IMR-90 (cell line): Measurements from ENCODE around the gene GRAMD1A. TPM values are rescaled to one million over a fixed set of nuclear protein-coding genes. Genes with fewer than 3 reads are reported as not detected.

Experiments
- ATAC-seq: fragments of 200-7000 bp; cut with Tn5 transposase; 2 replicates; pipeline ENCODE4 v1.9.1; 2020; ENCODE audit warnings: low read depth, mild to moderate bottlenecking, moderate library complexity
- BruUV-seq: library from RNA; stranded (reverse); fragments of 400-500 nt; replicated peaks from 2 replicates; lab custom pipeline; 2021; lab: Mats Ljungman, UMichigan
- CTCF ChIA-PET: fragments of 300-600 bp; formaldehyde crosslinking; extraction: SDS; loops from one replicate; lab custom pipeline; 2021; ENCODE audit warnings: antibody characterized with exemption; lab: Yijun Ruan, JAX
- POLR2A ChIA-PET: fragments of 300-600 bp; sonication (Branson Sonifier 250); formaldehyde crosslinking; loops from one replicate; lab custom pipeline; 2022; ENCODE audit warnings: antibody characterized with exemption; ENCODE audit not compliant: unreplicated experiment; lab: Charles Lee
- DNase-seq: peaks from one replicate; pipeline ENCODE4 v3.0.0; 2013
- H2AFZ ChIP-seq: replicated peaks from 2 replicates; pipeline ENCODE3; 2013; ENCODE audit warnings: low read length, mild to moderate bottlenecking; ENCODE audit not compliant: poor library complexity
- H2AK5ac ChIP-seq: 2 replicates; pipeline ENCODE4 v1.6.1; 2013; ENCODE audit warnings: low read depth, low read length, inconsistent platforms
- H2AK9ac ChIP-seq: replicated peaks from 2 replicates; pipeline ENCODE3; 2013; ENCODE audit warnings: mild to moderate bottlenecking, low read depth, low read length, moderate library complexity; ENCODE audit not compliant: poor library complexity
- H2BK120ac ChIP-seq: 2 replicates; pipeline ENCODE4 v1.6.1; 2013; ENCODE audit warnings: low read depth, low read length, inconsistent platforms
- H2BK15ac ChIP-seq: 3 replicates; pipeline ENCODE4 v1.6.1; 2013; ENCODE audit warnings: low read depth, low read length, inconsistent platforms
- H2BK20ac ChIP-seq: 2 replicates; pipeline ENCODE4 v1.6.1; 2013; ENCODE audit warnings: low read depth, mild to moderate bottlenecking, inconsistent platforms, low read length, moderate library complexity
- H2BK5ac ChIP-seq: 2 replicates; pipeline ENCODE4 v1.6.1; 2013; ENCODE audit warnings: mild to moderate bottlenecking, low read depth, low read length, inconsistent platforms; ENCODE audit not compliant: poor library complexity, severe bottlenecking
- H3K14ac ChIP-seq: replicated peaks from 2 replicates; pipeline ENCODE4 v1.6.1; 2013; ENCODE audit warnings: low read depth, low read length, inconsistent platforms
- H3K18ac ChIP-seq: 2 replicates; pipeline ENCODE4 v1.6.1; 2013; ENCODE audit warnings: low read depth, low read length, control low read depth
- H3K23ac ChIP-seq: 2 replicates; pipeline ENCODE4 v1.6.1; 2013; ENCODE audit warnings: low read depth, low read length, inconsistent platforms
- H3K27ac ChIP-seq: 2 replicates; pipeline ENCODE4 v1.5.1; 2013; ENCODE audit warnings: mild to moderate bottlenecking, control low read depth, low read length; ENCODE audit not compliant: insufficient read depth
- H3K27me3 ChIP-seq: 2 replicates; pipeline ENCODE4 v1.6.1; 2013; ENCODE audit warnings: low read length; ENCODE audit not compliant: control insufficient read depth, insufficient read depth
- H3K36me3 ChIP-seq: 2 replicates; pipeline ENCODE4 v1.6.1; 2013; ENCODE audit warnings: low read length, mixed read lengths; ENCODE audit not compliant: control insufficient read depth, insufficient read depth
- H3K4ac ChIP-seq: 2 replicates; pipeline ENCODE4 v1.6.1; 2013; ENCODE audit warnings: low read depth, low read length, inconsistent platforms
- H3K4me1 ChIP-seq: 2 replicates; pipeline ENCODE4 v1.6.1; 2013; ENCODE audit warnings: low read length, mixed read lengths; ENCODE audit not compliant: control insufficient read depth, insufficient read depth
- H3K4me2 ChIP-seq: 2 replicates; pipeline ENCODE4 v1.6.1; 2013; ENCODE audit warnings: low read depth, mild to moderate bottlenecking, control low read depth, low read length, moderate library complexity
- H3K4me3 ChIP-seq: 2 replicates; pipeline ENCODE4 v1.5.1; 2013; ENCODE audit warnings: low read depth, mild to moderate bottlenecking, control low read depth, low read length, moderate library complexity; ENCODE audit not compliant: insufficient read depth
- H3K56ac ChIP-seq: 2 replicates; pipeline ENCODE4 v1.6.1; 2013; ENCODE audit warnings: low read length, inconsistent platforms; ENCODE audit not compliant: insufficient read depth; ENCODE audit errors: extremely low read depth
- H3K79me1 ChIP-seq, 2 experiments: 2 replicates each; pipeline ENCODE4 v1.6.1; 2013; ENCODE audit warnings: low read length in 2 of 2, inconsistent platforms in 1 of 2, low read depth in 1 of 2
- H3K9ac ChIP-seq: 2 replicates; pipeline ENCODE4 v1.6.1; 2013; ENCODE audit warnings: low read depth, low read length, control low read depth
- H3K9me1 ChIP-seq: 2 replicates; pipeline ENCODE4 v1.6.1; 2013; ENCODE audit warnings: low read length, inconsistent platforms; ENCODE audit not compliant: insufficient read depth
- H3K9me3 ChIP-seq: 2 replicates; pipeline ENCODE4 v1.6.1; 2013; ENCODE audit warnings: low read length; ENCODE audit not compliant: control insufficient read depth, insufficient read depth
- H4K20me1 ChIP-seq: 2 replicates; pipeline ENCODE4 v1.6.1; 2013; ENCODE audit warnings: low read length, inconsistent platforms; ENCODE audit not compliant: insufficient read depth
- H4K5ac ChIP-seq: 2 replicates; pipeline ENCODE4 v1.6.1; 2013; ENCODE audit warnings: mild to moderate bottlenecking, low read depth, low read length, control low read depth
- H4K8ac ChIP-seq, 2 experiments: 2 replicates each; pipeline ENCODE4 v1.6.1; 2013; ENCODE audit warnings: low read depth in 2 of 2, low read length in 2 of 2, control low read depth in 1 of 2, inconsistent platforms in 1 of 2
- H4K91ac ChIP-seq: 2 replicates; pipeline ENCODE4 v1.6.1; 2013; ENCODE audit warnings: low read depth, low read length, inconsistent platforms; ENCODE audit not compliant: insufficient read depth
- BHLHE40 ChIP-seq: fragments of 150-350 bp; IDR thresholded peaks from 2 replicates; pipeline ENCODE4 v1.6.1; 2016; ENCODE audit warnings: mild to moderate bottlenecking, low read depth, low read length
- CEBPB ChIP-seq: IDR thresholded peaks from 2 replicates; pipeline ENCODE4 v1.6.1; 2012; ENCODE audit warnings: low read depth, low read length, improper control_type of control experiment
- CHD1 ChIP-seq: IDR thresholded peaks from 2 replicates; pipeline ENCODE4 v1.6.1; 2012; ENCODE audit warnings: low read depth, low read length, improper control_type of control experiment
- CTCF ChIP-seq: conservative IDR thresholded peaks from 2 replicates; pipeline ENCODE4 v1.5.1; 2012; ENCODE audit warnings: mild to moderate bottlenecking, low read depth, low read length, improper control_type of control experiment
- ELK1 ChIP-seq: fragments of 150-350 bp; IDR thresholded peaks from 2 replicates; pipeline ENCODE4 v1.6.1; 2016; ENCODE audit warnings: low read depth, mild to moderate bottlenecking, low read length, moderate library complexity, borderline replicate concordance
- FOS ChIP-seq: fragments of 150-350 bp; IDR thresholded peaks from 2 replicates; pipeline ENCODE4 v1.6.1; 2016; ENCODE audit warnings: low read depth, low read length
- MAFK ChIP-seq: IDR thresholded peaks from 2 replicates; pipeline ENCODE4 v1.6.1; 2012; ENCODE audit warnings: low read depth, low read length, improper control_type of control experiment
- MAZ ChIP-seq: IDR thresholded peaks from 2 replicates; pipeline ENCODE4 v1.6.1; 2012; ENCODE audit warnings: low read depth, mild to moderate bottlenecking, low read length, improper control_type of control experiment, moderate library complexity, borderline replicate concordance
- MXI1 ChIP-seq: IDR thresholded peaks from 2 replicates; pipeline ENCODE4 v1.6.1; 2012; ENCODE audit warnings: low read depth, mild to moderate bottlenecking, low read length, moderate library complexity, borderline replicate concordance
- NFE2L2 ChIP-seq: fragments of 150-350 bp; IDR thresholded peaks from 2 replicates; pipeline ENCODE4 v1.6.1; 2016; ENCODE audit warnings: low read depth, mild to moderate bottlenecking, low read length
- POLR2A ChIP-seq: IDR thresholded peaks from 2 replicates; pipeline ENCODE4 v1.6.1; 2012; ENCODE audit warnings: mild to moderate bottlenecking, low read depth, low read length
- RAD21 ChIP-seq: IDR thresholded peaks from 2 replicates; pipeline ENCODE4 v1.6.1; 2012; ENCODE audit warnings: low read length, improper control_type of control experiment
- RCOR1 ChIP-seq: IDR thresholded peaks from 2 replicates; pipeline ENCODE4 v1.6.1; 2012; ENCODE audit warnings: mild to moderate bottlenecking, low read length, improper control_type of control experiment; ENCODE audit not compliant: insufficient replicate concordance
- RFX5 ChIP-seq: IDR thresholded peaks from 2 replicates; pipeline ENCODE4 v1.8.0; 2012; ENCODE audit warnings: low read depth, mild to moderate bottlenecking, low read length, moderate library complexity
- SMC3 ChIP-seq: fragments of 150-350 bp; IDR thresholded peaks from 2 replicates; pipeline ENCODE4 v1.6.1; 2016; ENCODE audit warnings: low read depth, mild to moderate bottlenecking, antibody characterized with exemption, low read length, moderate library complexity
- USF2 ChIP-seq: fragments of 150-350 bp; IDR thresholded peaks from 2 replicates; pipeline ENCODE4 v1.6.1; 2017; ENCODE audit warnings: mild to moderate bottlenecking, antibody characterized with exemption, low read length, low read depth
- WGBS, 2 experiments: methylation state at CpG; one replicate each; pipeline versions ENCODE4 v1.1.5 to v1.1.7; 2013; ENCODE audit warnings: missing lambda C conversion rate in 2 of 2; ENCODE audit not compliant: insufficient read length in 1 of 2; ENCODE audit errors: extremely low coverage in 2 of 2; 5-methylcytosine and 5-hydroxymethylcytosine counted together
- dilution Hi-C: fragments of 300-500 bp; cut with HindIII; formaldehyde crosslinking; loops from one replicate; pipeline ENCODE4 v1.14.3; 2018; ENCODE audit warnings: low sequenced_read_pairs; ENCODE audit not compliant: unreplicated experiment
- in situ Hi-C: fragments of 300-500 bp; cut with MboI; formaldehyde crosslinking; loops from 3 replicates; pipeline ENCODE4 v1.14.3; 2019; ENCODE audit warnings: low sequenced_read_pairs, inconsistent platforms, mixed read lengths
- intact Hi-C: fragments of 100-400 bp; cut with micrococcal nuclease; formaldehyde crosslinking; loops from 2 replicates; pipeline ENCODE4 v1.10.0; 2022
- polyA plus RNA-seq, 3 experiments: library from polyadenylated mRNA; depleted of rRNA; stranded (reverse); fragments of >200 nt; gene quantifications; 2 replicates each; pipeline ENCODE4 v1.2.3, GENCODE V29; 2012; ENCODE audit warnings: low replicate concordance in 1 of 3
- total RNA-seq: library from RNA; depleted of rRNA; stranded (reverse); fragments of >200 nt; gene quantifications from 2 replicates; pipeline ENCODE4 v1.2.3, GENCODE V29; 2012

GRAMD1A gene
- total and polyA plus RNA-seq, 2 of the 4 experiments (the other 2 are of a cell fraction): 11.1 to 63.0 TPM

GRCh38 chr19:35023428-35023827, 23.3 kb downstream of the GRAMD1A start:
- Histone ChIP-seq H2AK9ac (no peak overlapping the region), H3K9me3 (no peaks in the 10 kb centered on the region), H3K14ac (no peak overlapping the region), H2BK15ac (no peak overlapping the region), H4K8ac (no peak overlapping the region), H4K20me1 (no peaks in the 10 kb centered on the region), H2BK5ac (no peak overlapping the region), H3K79me1 (no peaks in the 10 kb centered on the region), H3K27ac (no peak overlapping the region), H3K23ac (no peak overlapping the region), H3K4me2 (no peak overlapping the region), H3K4me1 (no peaks in the 10 kb centered on the region), H4K91ac (no peak overlapping the region), H4K5ac (no peak overlapping the region), H3K18ac (no peak overlapping the region), H3K9me1 (no peaks in the 10 kb centered on the region), H3K36me3 (peaks cover 80% of the 10 kb centered on the region), H2BK20ac (no peak overlapping the region), H3K4me3 (no peak overlapping the region), H2AK5ac (no peak overlapping the region), H3K9ac (no peak overlapping the region), H2AFZ (no peak overlapping the region), H3K56ac (no peak overlapping the region), H3K27me3 (no peaks in the 10 kb centered on the region), H2BK120ac (no peak overlapping the region), H3K4ac (no peak overlapping the region)
- DNase-seq (no peak), ATAC-seq (no peak)
- in situ Hi-C loops (no loop called here), dilution Hi-C loops (no loop called here), intact Hi-C loops (no loop called here)
- BruUV-seq: no TSS peak
- TF ChIP-seq SMC3: no peak
- no peak for TF ChIP-seq FOS
- no peak for TF ChIP-seq ELK1
- no peak for TF ChIP-seq MAZ
- no peak for TF ChIP-seq RFX5
- no peak for TF ChIP-seq BHLHE40
- TF ChIP-seq NFE2L2: no peak
- no peak for TF ChIP-seq RAD21
- TF ChIP-seq MAFK: no peak
- TF ChIP-seq MXI1: no peak
- no peak for TF ChIP-seq CTCF
- TF ChIP-seq RCOR1: no peak
- no peak for TF ChIP-seq USF2
- no peak for TF ChIP-seq CHD1
- no peak for TF ChIP-seq CEBPB
- no peak for TF ChIP-seq POLR2A
- CTCF ChIA-PET: no interaction called here
- POLR2A ChIA-PET: no interaction called here
- 91% methylated on average over 6 of the region's 19 CpGs; no CpG with 5 or more reads in 1 of the 2 experiments for WGBS, 2 experiments
